Cardiac fibroblast (primary cell): ENCODE results near the gene OPCML.

Experiments
- DNase-seq, 2 donors: peaks; one replicate each; pipeline versions ENCODE4 v3.0.0 to v3.0.0-alpha.2; 2010; ENCODE audit warnings: low read depth in 2 of 2
- H3K4me3 ChIP-seq, 2 donors: replicated peaks in 1 of 2; 1 replicate in 1 of 2; 2 replicates in 1 of 2; pipeline ENCODE4 v1.5.1; 2011; ENCODE audit warnings: low read depth in 2 of 2, low read length in 2 of 2, mild to moderate bottlenecking in 2 of 2, moderate library complexity in 1 of 2
- CTCF ChIP-seq: IDR thresholded peaks from one replicate; pipeline ENCODE4 v1.5.1; 2011; ENCODE audit warnings: low read depth, mild to moderate bottlenecking, low read length, inconsistent platforms

Gene OPCML

GRCh38 chr11:132423266-132423665 lies 1109.0 kb downstream of the OPCML start:
- DNase-seq = no peak
- no peak for TF ChIP-seq CTCF
- no peak overlapping the region for H3K4me3 ChIP-seq

DNA sequence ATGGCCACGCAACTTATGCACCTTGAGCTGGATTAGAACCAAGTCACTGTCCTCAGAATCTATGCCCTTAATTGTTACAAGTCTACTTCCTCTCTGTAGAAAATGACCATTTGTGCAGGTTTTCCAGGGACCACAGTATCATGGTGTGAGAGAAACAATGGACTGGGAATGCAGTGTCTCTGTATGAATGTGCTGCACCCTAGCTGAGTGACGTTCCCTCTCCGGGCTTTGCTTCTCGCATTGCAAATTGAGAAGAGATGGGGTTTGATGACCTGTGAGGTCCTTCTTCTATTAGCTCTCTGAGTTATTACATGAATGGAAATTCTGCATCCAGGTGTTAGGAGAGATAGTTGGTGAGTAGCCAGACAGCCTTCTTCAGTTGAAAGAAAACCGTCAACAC lies 1109.6 kb downstream of the OPCML start:
- H3K4me3 ChIP-seq = no peak overlapping the region
- DNase-seq = no peak
- TF ChIP-seq CTCF = no peak

- TF ChIP-seq CTCF = no peak
- no peak for DNase-seq
- H3K4me3 ChIP-seq = no peak overlapping the region
These were observed 1110.7 kb downstream of the OPCML start for GRCh38 chr11:132421555-132421954.

DNA sequence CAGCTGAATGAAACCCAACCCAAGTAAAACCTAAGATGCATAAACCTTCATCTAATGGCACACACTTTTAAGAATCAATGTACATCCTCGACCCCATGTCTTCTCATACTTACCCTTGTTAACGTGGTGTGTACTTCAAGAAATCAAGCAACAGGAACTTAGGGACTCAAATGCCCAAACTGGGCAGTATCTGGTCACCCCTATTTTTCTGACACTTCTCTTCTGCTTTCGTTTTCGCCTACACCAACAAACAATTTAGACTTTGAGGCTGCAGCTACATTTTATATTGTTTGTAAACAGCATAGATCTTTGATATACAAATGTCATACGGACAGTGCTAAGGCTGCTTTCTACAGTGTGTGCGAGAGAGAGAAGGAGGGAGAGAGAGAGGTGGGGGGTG lies 1117.8 kb downstream of the OPCML start:
- TF ChIP-seq CTCF = no peak

DNA sequence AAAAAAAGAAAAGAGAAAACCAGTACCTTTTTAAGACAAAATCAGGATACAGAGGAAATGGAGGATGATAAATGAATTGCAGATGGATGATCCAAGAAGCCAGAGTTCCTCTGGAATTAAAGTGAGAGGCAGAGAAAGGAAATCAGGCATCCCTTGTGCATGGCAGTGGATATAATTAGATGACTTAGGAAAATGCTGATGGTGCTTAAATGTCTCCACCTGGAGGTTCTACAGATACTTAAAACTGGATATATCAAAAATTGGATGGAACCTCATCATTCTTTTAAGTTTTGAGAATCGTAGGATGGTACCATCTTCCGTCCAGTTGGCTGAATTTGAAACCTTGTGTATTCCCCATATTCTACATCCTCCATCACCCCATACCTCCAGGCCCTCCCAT lies 1121.9 kb downstream of the OPCML start:
- no peak for DNase-seq
- no peak for TF ChIP-seq CTCF
- H3K4me3 ChIP-seq = no peak overlapping the region

More for the DNA sequence above, 1117.8 kb downstream of the OPCML start:
- H3K4me3 ChIP-seq = no peak overlapping the region
- DNase-seq = no peak

GRCh38 chr11:132409573-132410355 lies 1122.5 kb downstream of the OPCML start:
- no peak for DNase-seq
- H3K4me3 ChIP-seq = no peak overlapping the region
- TF ChIP-seq CTCF = no peak

DNA sequence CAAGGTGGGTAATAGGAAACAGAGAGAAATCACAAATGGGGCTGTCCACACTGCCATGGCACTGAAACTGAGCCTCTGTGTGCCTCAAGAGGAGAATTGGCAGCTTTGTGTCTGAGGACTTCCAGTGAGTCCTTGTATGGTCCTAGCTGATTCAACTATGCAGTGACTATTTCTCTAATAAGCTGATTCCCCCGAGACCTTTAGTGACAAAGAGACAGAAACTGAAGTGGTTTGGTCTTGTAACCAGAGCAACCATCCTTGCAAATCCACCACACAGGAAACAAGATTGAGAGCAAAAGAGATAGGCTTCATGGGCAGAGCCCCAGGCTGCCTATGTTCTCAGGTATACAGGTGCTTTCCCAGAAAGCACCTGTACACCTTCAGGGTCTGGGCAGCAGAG lies 1123.4 kb downstream of the OPCML start:
- no peak for DNase-seq
- no peak for TF ChIP-seq CTCF
- H3K4me3 ChIP-seq = no peak overlapping the region
